ENCODE measurements around the gene PPDPF. TPM values are rescaled to one million over a fixed set of nuclear protein-coding genes. Genes with fewer than 3 reads are reported as not detected.

Gene PPDPF
- polyA plus RNA-seq, 3 donors: 13.4 to 39.9 (median 26.1) TPM

GRCh38 chr20:63471002-63471716, 49.4 kb upstream of the PPDPF start:
- TF ChIP-seq CTCF (IDR thresholded peaks at IDR 0.05): no peak
- Histone ChIP-seq H3K9ac (ENCODE audit: insufficient read depth, low read length, poor library complexity, severe bottlenecking) (no peak overlapping the region), H3K4me1 (ENCODE audit: control insufficient read depth in 1 of 2, insufficient read depth in 2 of 2, low read length in 2 of 2) (no peaks in the 10 kb centered on the region), H3K79me2 (ENCODE audit: insufficient read depth, low read length) (no peaks in the 10 kb centered on the region), H3K27ac (ENCODE audit: low read depth in 1 of 2, low read length in 2 of 2) (no peak overlapping the region), H4K20me1 (ENCODE audit: insufficient read depth, low read length) (no peaks in the 10 kb centered on the region), H2AFZ (ENCODE audit: insufficient read depth, low read depth, low read length, poor library complexity, severe bottlenecking) (no peak overlapping the region), H3K9me3 (replicated peaks in 1 of 2; ENCODE audit: control insufficient read depth in 1 of 2, insufficient read depth in 1 of 2, low read length in 2 of 2) (no peaks in the 10 kb centered on the region), H3K36me3 (replicated peaks in 1 of 2; ENCODE audit: control insufficient read depth in 1 of 2, insufficient read depth in 2 of 2, low read length in 2 of 2) (no peaks in the 10 kb centered on the region), H3K4me3 (replicated peaks in 1 of 3; ENCODE audit: low read depth in 2 of 3, low read length in 3 of 3) (no peak overlapping the region), H3K4me2 (replicated peaks; ENCODE audit: extremely low read depth, low read length, poor library complexity, severe bottlenecking) (no peak overlapping the region), H3K27me3 (ENCODE audit: control insufficient read depth in 2 of 2, insufficient read depth in 2 of 2, low read length in 2 of 2) (peaks cover 9 to 48% of the 10 kb centered on the region in 2 donors)
- Mint-ChIP-seq H3K27ac (no peak overlapping the region), H3K36me3 (no peaks in the 10 kb centered on the region), H3K9me3 (peaks cover 0 to 4% (median 0%) of the 10 kb centered on the region in 7 donors), H3K4me1 (no peaks in the 10 kb centered on the region), H3K27me3 (ENCODE audit: low read depth in 3 of 3) (peaks cover 34 to 65% (median 54%) of the 10 kb centered on the region in 3 donors), H3K4me3 (no peak overlapping the region)
- intact Hi-C loops (cut with micrococcal nuclease): no loop called here
- no peak for DNase-seq
- 18% methylated on average over 33 of the region's 46 CpGs for WGBS (ENCODE audit: insufficient coverage)

DNA sequence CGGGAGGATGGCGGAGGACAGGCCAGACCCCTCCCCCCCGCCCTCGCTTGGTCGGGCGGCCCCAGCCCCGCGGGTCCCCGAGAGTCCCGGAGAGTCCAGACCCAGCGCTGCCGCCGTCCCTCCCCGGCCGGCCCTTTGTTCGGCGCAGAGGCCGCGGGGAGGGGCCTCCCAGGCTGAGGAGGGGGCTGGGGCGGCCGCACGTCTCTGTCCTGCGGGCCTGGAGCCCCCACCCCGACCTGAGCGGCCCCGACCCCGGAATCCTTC, 48.9 kb upstream of the PPDPF start:
- H3K27me3 ChIP-seq (ENCODE audit: control insufficient read depth in 2 of 2, insufficient read depth in 2 of 2, low read length in 2 of 2): peaks cover 9 to 48% of the 10 kb centered on the region in 2 donors
- H3K79me2 ChIP-seq (ENCODE audit: insufficient read depth, low read length): no peaks in the 10 kb centered on the region
- DNase-seq: no peak
- H3K9me3 Mint-ChIP-seq: peaks cover 0 to 5% (median 0%) of the 10 kb centered on the region in 7 donors
- H3K4me3 ChIP-seq (replicated peaks in 1 of 3; ENCODE audit: low read depth in 2 of 3, low read length in 3 of 3): no peak overlapping the region
- WGBS (ENCODE audit: insufficient coverage): under 1% methylated on average over 18 of the region's 27 CpGs
- H4K20me1 ChIP-seq (ENCODE audit: insufficient read depth, low read length): no peaks in the 10 kb centered on the region
- H2AFZ ChIP-seq (ENCODE audit: insufficient read depth, low read depth, low read length, poor library complexity, severe bottlenecking): no peak overlapping the region
- TF ChIP-seq CTCF (IDR thresholded peaks at IDR 0.05): no peak
- H3K27ac Mint-ChIP-seq: no peak overlapping the region
- no peaks in the 10 kb centered on the region for H3K4me1 Mint-ChIP-seq
- H3K4me1 ChIP-seq (ENCODE audit: control insufficient read depth in 1 of 2, insufficient read depth in 2 of 2, low read length in 2 of 2): no peaks in the 10 kb centered on the region
- no peaks in the 10 kb centered on the region for H3K36me3 ChIP-seq (replicated peaks in 1 of 2; ENCODE audit: control insufficient read depth in 1 of 2, insufficient read depth in 2 of 2, low read length in 2 of 2)
- intact Hi-C loops (cut with micrococcal nuclease): no loop called here
- H3K4me2 ChIP-seq (replicated peaks; ENCODE audit: extremely low read depth, low read length, poor library complexity, severe bottlenecking): no peak overlapping the region
- H3K27ac ChIP-seq (ENCODE audit: low read depth in 1 of 2, low read length in 2 of 2): no peak overlapping the region
- no peaks in the 10 kb centered on the region for H3K9me3 ChIP-seq (replicated peaks in 1 of 2; ENCODE audit: control insufficient read depth in 1 of 2, insufficient read depth in 1 of 2, low read length in 2 of 2)
- no peak overlapping the region for H3K9ac ChIP-seq (ENCODE audit: insufficient read depth, low read length, poor library complexity, severe bottlenecking)
- no peaks in the 10 kb centered on the region for H3K36me3 Mint-ChIP-seq
- H3K4me3 Mint-ChIP-seq: no peak overlapping the region
- H3K27me3 Mint-ChIP-seq (ENCODE audit: low read depth in 3 of 3): peaks cover 34 to 65% (median 55%) of the 10 kb centered on the region in 3 donors
